Left forelimb (tissue), 1 donor: Measurements from ENCODE around the gene GDF10.

ENCODE experiments used
- DNase-seq: peaks from one replicate; pipeline ENCODE4 v3.0.0-alpha.2; 2018; ENCODE audit warnings: low spot score

The GDF10 gene

DNA sequence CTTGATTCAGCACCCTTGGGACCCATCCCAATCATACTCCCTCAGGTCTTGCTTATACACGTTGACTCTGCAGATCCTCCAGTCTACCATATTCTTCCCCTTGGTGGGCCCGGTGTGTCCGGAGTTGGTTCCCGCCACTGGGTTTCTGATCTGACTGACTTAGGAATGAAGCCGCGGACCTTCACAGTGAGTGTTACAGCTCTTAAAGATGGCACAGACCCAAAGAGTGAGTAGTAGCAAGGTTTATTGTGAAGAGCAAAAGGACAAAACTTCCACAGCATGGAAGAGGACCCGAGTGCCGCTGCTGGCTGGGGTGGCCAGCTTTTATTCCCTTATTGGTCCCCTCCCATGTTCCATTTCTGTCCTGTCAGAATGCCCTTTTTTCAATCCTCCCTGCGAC, 5.9 kb upstream of the GDF10 start:
- DNase-seq = peak; percentile 36

DNA sequence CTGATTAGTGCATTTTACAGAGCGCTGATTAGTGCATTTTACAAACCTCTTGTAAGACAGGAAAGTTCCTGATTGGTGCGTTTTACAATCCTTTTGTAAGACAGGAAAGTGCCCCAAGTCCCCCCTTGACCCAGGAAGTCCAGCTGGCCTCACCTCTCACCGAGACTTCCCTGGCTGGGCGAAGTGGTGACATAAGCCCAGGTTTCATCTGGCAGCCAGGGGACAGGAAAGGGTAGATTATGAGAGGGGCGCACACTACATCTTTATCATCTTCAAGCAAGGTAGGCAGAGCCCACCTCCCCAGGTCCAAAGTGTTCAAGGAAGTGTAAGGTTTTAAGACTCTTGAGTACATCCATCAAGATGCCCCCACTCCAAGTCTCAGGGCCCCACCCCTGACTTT, 5.5 kb upstream of the GDF10 start:
- DNase-seq = peak; percentile 12

GRCh38 chr10:47295411-47295810, 4.6 kb upstream of the GDF10 start:
- DNase-seq = peak; percentile 26

DNA sequence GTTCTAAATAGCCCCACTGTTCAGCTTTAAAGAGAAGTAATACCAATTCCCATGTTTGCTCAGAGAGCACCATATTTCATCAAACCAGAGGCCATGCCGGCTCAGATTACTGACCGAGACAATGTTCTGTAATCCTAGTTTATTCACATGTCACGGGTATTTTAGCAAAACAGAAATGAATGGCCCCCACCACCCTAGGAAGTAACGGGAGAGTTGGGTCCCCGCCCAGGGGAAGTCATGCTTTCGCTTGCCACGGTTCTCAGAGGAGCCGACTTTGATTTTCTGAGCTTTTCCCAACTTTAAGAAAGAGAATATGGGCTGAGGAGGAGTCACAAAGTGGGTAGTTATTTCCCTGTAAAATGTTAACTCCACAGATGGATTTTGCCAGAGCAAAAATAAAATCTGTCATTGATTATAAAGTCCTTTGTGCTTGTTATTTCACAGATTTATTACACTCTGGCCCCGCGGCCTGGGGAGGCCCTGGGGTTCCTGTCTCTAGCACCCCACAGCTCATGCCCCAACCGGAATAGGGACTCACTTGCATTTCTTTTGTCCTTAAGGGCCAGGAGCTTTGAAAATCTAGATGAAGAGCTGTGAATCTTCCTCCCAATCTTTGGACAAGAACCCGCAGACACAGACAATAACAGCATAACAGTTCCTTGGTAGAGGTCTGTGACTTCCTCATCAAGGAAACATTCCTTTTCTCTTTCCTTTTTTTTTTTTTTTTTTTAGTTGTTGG, 3.7 kb upstream of the GDF10 start:
- peak; percentile 49 for DNase-seq

DNA sequence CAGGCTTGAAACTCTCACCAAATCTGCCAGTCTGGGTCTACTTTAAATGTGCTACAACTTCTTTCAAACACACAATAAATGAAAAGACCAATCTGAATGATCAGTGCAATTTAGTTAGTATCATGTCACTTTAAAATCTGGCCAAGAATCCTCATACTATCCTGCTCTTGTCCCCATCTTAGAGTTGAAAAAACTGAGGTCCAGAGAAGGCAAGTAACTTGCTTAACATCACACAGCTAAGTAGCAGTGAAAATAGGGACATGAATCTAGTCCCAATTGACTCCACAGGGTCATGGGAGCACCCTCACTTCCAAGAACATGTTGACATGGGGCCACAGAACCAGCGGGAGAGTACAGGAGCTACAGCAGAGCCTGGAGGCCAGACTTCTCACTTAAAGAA, 3.1 kb upstream of the GDF10 start:
- no peak for DNase-seq

GRCh38 chr10:47297866-47298540, 2.0 kb upstream of the GDF10 start:
- no peak for DNase-seq

DNA sequence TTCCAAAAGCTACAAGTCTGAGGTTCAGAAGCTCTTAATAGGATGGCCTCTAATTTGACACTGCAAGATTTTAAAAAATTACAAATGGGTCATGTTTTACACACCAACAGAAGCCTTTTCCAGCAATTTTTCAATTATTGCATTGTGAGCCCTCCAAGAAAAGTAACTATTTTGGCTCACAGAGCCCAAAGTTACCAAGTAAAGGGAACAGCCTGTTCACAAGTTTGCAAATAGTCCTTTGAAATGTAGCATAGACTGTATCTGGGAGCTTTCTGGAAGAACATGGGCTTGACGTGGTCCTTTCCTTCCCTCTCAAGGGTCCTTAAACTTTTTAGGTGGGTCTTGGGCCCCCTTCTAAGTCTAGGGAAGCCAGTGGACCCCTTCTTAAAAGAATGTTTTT, 1.3 kb upstream of the GDF10 start:
- no peak for DNase-seq

DNA sequence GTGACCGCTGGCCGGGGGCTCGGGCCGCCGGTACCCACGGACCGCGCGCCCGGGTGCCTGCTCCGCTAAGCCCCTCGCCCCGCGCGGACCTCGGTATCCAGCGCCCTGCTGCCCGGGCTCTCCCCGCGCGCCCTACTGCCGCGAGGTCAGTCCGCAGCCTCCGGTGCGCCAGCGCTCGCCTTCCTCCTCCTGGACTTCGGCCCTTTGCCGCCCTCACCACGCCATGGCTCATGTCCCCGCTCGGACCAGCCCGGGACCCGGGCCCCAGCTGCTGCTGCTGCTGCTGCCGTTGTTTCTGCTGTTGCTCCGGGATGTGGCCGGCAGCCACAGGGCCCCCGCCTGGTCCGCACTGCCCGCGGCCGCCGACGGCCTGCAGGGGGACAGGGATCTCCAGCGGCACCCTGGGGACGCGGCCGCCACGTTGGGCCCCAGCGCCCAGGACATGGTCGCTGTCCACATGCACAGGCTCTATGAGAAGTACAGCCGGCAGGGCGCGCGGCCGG, 483 bp downstream of the GDF10 start:
- no peak for DNase-seq

DNA sequence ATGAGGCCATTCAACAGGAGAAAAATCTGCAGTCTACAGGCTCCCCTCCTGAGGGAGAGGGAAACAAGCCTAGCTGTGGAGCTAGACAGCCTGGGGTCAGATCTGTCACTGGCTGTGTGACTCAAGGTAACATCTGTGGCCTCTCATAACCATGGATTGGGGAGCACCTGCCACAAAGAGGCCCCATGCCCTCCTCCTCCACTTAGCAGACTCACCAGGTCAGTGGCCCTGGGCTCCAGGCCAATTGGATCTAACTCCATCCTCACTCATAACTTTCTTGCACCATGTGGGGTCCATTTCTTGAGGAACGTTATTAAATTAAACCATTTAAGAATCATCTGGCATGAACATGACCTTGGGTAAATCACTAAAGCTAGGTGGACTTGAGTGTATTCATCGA, 1.8 kb downstream of the GDF10 start:
- no peak for DNase-seq

DNA sequence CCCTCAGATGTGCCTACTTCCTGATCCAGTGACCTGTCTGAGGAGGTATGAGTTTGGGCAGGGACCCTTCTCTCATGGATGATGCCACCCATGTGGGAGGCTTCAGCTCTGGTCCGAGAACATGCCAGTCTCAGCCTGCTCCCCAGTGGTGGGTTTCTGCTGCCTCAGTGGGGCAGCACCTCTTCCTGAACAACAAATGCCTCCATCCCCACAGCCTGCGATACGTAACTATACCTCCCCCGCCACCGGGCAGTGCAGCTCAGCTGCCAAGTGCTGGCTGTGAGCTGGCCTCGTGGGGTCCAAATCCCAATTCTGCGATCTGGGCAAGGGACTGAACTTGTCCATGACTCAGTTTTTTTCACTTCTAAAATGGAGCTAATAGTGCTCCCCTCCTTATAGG, 3.1 kb downstream of the GDF10 start:
- no peak for DNase-seq

GRCh38 chr10:47303866-47304265, 3.9 kb downstream of the GDF10 start:
- no peak for DNase-seq

DNA sequence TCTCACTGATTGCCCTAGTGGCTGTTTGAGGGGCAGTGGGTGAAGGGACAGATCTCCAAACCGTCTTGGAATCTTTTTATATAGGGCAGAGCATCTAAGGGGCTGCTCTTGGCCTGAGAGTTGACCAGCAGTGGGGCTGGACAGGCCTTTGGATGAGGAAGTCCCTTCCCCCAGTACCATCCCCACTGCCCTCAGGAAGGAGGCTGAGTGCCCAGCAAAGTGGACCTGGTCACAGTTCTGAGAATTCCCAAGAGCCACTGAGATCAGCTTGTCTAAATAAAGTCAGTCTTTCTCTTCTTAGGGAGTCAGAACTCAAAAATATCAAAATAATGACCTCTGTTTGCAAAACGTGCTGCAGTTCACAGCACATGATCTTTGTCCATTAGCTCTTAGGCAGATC, 5.6 kb downstream of the GDF10 start:
- DNase-seq = no peak

DNA sequence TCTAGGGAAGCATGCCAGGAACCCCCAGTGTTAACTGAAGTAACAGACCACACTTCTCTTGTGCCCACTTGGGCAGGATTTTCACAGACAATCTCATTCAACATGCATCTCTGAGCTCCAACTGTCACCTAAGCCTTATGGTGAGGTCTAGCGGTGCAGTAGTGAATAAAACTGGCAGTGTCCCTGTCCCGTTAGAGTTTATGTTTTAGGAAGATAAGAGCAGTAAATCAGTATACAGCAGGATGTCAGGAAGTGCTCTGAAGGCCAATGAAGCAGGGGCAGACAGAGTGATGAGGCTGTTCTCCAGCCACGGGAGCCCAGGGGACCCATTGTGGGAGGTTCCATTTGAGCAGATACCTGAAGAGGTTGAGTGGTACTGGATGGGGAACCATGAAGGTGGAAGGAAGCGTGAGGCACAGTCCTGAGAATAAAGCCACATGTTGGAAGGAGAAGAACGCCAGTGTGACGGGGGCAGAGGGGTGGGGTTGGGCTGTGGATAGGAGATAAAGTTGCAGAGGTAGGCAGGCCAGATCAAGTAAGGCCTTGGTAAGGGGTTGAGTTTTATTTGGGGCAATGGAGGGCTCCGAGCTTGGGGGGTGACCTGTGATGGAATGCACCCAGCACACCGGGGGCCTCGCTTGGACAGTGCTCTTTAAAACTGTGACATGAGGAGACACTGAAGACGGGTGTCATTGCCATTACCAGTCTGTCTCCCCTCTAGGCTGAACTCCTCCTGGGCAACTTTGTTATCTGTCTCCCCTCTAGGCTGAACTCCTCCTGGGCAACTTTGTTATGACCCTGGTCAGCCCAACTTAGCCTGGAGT, 6.6 kb downstream of the GDF10 start:
- DNase-seq = no peak

- DNase-seq = no peak
These were observed 7.4 kb downstream of the GDF10 start for GRCh38 chr10:47307381-47307780.

DNA sequence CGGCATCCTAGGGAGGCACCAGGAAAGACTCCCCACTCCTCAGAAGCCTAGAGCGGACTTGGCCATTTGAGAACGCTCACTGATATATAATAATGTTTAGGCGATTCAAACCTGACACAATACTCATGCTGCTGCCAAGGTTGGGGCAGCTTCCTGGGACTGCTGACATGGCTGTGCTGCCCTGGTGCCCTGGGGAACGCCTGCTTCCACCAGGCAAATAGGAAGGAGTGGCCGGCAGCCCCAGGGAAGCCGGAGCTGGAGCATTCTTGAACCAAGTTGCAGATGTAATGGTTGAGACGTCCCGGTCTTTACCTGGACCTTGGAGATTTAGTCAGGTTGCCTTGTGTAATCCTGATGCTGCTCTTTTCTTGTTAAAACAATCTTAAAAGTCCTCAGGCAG, 8.8 kb downstream of the GDF10 start:
- no peak for DNase-seq

DNA sequence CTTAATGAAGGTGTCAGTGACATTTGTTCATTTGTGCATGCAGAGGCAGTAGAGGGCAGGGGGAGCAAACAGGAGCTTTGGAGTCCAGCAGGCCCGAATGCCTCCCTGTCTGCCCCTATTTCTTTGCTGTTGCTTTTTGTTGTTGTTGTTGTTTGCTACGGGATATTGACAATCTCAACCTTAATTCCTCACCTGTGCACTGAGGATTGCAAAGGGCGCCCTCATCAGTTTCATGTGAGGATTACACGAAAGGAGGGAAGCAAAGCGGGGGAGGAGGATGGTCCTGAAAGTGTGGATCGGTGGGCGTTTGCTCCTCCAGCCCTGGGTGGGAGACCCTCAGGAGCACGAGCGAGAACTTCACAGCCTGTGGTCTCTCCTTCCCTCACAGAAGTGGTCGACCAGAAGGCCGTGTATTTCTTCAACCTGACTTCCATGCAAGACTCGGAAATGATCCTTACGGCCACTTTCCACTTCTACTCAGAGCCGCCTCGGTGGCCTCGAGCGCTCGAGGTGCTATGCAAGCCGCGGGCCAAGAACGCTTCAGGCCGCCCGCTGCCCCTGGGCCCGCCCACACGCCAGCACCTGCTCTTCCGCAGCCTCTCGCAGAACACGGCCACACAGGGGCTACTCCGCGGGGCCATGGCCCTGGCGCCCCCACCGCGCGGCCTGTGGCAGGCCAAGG, 9.6 kb downstream of the GDF10 start:
- no peak for DNase-seq

GRCh38 chr10:47310090-47310505, 10.1 kb downstream of the GDF10 start:
- DNase-seq = no peak

GRCh38 chr10:47311193-47311931, 11.4 kb downstream of the GDF10 start:
- DNase-seq = no peak

- DNase-seq = peak; percentile 84
These were observed 12.1 kb downstream of the GDF10 start for GRCh38 chr10:47311932-47312662.

DNA sequence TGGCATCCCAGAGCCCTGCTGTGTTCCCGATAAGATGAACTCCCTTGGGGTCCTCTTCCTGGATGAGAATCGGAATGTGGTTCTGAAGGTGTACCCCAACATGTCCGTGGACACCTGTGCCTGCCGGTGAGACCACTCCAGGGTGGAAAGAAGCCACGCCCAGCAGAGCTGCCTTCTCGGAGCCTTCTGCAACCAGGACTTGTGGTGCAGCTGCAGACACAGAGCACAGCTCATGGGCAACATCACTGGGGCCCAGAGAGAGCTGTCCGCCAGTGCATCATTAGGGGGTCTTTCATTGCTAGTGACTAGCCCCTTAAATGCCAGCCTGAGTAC, 12.6 kb downstream of the GDF10 start:
- DNase-seq = no peak

- DNase-seq = no peak
These were observed 14.5 kb downstream of the GDF10 start for GRCh38 chr10:47314416-47314970.
